ENCODE measurements around the gene CHRNA3. TPM values are rescaled to one million over a fixed set of nuclear protein-coding genes. Genes with fewer than 3 reads are reported as not detected.

Gene CHRNA3
- total and polyA plus RNA-seq, 3 donors from 2014 or later, result 3.1 to 5.7 (median 4.5) TPM

DNA sequence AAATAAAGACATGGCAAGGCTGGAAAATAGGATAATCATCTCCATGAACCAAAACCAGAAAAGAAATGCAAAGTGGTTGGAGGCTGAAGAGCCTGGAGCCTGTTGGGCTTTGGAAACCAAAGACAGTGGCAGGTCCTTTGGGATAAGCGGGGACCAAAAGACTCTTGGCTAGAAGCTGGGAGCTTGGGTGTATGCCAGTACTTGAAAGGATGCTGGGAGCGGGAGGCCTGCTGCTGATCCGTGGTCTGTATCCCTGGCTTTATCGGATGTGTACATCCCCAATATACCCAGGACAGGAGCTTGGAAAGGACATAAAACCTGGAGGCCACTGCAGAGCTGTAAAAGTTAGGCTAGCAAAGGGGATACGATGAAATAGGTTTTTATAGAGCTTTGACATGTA lies 21.5 kb upstream of the CHRNA3 start:
- Histone ChIP-seq H3K9me3 (no peaks in the 10 kb centered on the region), H3K4me1 (peaks cover 4% of the 10 kb centered on the region), H3K36me3 (ENCODE audit: low read depth, missing control alignments) (no peaks in the 10 kb centered on the region), H3K27ac (no peak overlapping the region), H3K4me3 (no peak overlapping the region), H3K27me3 (no peaks in the 10 kb centered on the region)
- intact Hi-C loops (cut with DNase I; ENCODE audit: low total_unique reads), result no loop called here
- no peak for DNase-seq
- 52 to 64% methylated on average over 5 of the region's 5 CpGs for WGBS, 2 donors
- TF ChIP-seq, protein P1, sequence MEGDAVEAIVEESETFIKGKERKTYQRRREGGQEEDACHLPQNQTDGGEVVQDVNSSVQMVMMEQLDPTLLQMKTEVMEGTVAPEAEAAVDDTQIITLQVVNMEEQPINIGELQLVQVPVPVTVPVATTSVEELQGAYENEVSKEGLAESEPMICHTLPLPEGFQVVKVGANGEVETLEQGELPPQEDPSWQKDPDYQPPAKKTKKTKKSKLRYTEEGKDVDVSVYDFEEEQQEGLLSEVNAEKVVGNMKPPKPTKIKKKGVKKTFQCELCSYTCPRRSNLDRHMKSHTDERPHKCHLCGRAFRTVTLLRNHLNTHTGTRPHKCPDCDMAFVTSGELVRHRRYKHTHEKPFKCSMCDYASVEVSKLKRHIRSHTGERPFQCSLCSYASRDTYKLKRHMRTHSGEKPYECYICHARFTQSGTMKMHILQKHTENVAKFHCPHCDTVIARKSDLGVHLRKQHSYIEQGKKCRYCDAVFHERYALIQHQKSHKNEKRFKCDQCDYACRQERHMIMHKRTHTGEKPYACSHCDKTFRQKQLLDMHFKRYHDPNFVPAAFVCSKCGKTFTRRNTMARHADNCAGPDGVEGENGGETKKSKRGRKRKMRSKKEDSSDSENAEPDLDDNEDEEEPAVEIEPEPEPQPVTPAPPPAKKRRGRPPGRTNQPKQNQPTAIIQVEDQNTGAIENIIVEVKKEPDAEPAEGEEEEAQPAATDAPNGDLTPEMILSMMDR (IDR thresholded peaks at IDR 0.05), result no peak
- no peak for TF ChIP-seq POLR2A (IDR thresholded peaks at IDR 0.05)

DNA sequence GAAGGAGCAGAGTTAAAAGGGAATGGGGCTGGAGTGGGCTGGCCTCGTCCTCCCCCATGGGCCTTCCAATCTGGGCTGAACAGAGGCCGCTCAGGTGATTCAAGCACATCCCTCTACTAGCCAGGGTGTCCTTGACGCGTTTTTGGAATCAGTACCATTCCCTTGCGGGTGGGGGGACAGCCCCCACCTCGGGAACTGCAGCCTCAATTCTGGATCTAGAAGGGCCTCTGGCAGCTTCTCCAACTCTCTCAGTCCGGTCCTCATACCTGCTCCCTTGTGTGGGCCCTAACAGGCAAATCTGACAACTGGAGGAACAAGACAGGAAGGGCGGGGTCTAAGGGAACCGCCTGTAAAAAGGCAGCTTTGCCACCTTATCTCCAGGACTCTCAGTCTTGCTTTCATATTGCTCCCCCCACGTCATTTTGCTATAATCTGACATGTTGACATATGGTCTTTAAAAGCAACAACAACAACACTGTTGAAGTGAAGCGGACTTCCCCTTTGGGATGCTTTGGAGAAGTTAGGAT lies 21.0 kb upstream of the CHRNA3 start:
- DNase-seq, result no peak
- no peaks in the 10 kb centered on the region for H3K9me3 ChIP-seq
- H3K27me3 ChIP-seq, result no peaks in the 10 kb centered on the region
- intact Hi-C loops (cut with DNase I; ENCODE audit: low total_unique reads), result no loop called here
- peaks cover 4% of the 10 kb centered on the region for H3K4me1 ChIP-seq
- H3K4me3 ChIP-seq, result no peak overlapping the region
- H3K27ac ChIP-seq, result no peak overlapping the region
- TF ChIP-seq, protein P1 (IDR thresholded peaks at IDR 0.05), result no peak
- no peak for TF ChIP-seq POLR2A (IDR thresholded peaks at IDR 0.05)
- WGBS, 2 donors, result 41 to 47% methylated on average over 9 to 11 of the region's 11 CpGs
- H3K36me3 ChIP-seq (ENCODE audit: low read depth, missing control alignments), result no peaks in the 10 kb centered on the region

DNA sequence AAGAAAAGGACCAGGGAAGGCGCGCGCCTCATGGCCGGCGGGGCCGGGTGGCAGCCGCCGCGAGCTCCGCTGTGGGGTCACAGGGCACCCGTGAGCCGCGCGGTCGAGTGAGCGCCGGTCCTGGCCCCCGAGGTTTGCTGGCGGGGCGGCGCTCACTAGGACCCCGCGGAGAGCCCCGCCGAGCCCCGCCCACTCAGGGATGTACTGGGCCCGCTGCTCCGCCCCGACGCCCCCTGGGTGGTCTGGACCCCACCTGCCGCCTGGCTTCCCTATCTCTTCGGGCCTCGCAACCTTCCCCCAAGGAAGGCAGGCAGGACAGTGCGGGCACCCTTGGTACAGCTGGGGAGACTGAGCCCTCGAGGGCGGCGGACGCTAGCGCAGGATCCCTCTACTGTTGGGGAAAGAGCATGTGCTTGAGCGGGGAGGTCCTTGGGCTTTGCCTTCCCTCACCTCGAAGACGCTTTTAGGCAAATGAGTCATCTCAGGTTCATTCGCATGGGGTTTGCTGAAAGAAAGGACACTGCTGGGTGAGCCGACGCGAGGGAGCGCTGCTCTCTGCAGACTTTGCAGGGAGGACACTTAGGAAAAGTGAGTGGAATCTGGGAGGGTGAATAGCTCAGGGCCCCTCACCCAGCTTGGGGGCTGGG lies 20.4 kb upstream of the CHRNA3 start, which contains the start of gene CHRNB4:
Gene CHRNB4, minus strand, starts transcription at position 109 of the 647 bp plus-strand sequence. Its CDS starts 77 bp downstream, at position 32.
- Histone ChIP-seq H3K9me3 (no peaks in the 10 kb centered on the region), H3K4me3 (peak within 1 kb of the TSS; percentile 37 to 62), H3K36me3 (ENCODE audit: low read depth, missing control alignments) (no peaks in the 10 kb centered on the region), H3K27me3 (no peaks in the 10 kb centered on the region), H3K4me1 (peaks cover 4% of the 10 kb centered on the region), H3K27ac (no peak within 1 kb of the TSS)
- peak; percentile 61 for DNase-seq
- TF ChIP-seq, protein P1 (IDR thresholded peaks at IDR 0.05), result no peak
- TF ChIP-seq POLR2A (IDR thresholded peaks at IDR 0.05), result no peak
- WGBS, 2 donors, result 19 to 26% methylated on average over 7 to 30 of the region's 47 CpGs
- intact Hi-C loops (cut with DNase I; ENCODE audit: low total_unique reads), result no loop called here

DNA sequence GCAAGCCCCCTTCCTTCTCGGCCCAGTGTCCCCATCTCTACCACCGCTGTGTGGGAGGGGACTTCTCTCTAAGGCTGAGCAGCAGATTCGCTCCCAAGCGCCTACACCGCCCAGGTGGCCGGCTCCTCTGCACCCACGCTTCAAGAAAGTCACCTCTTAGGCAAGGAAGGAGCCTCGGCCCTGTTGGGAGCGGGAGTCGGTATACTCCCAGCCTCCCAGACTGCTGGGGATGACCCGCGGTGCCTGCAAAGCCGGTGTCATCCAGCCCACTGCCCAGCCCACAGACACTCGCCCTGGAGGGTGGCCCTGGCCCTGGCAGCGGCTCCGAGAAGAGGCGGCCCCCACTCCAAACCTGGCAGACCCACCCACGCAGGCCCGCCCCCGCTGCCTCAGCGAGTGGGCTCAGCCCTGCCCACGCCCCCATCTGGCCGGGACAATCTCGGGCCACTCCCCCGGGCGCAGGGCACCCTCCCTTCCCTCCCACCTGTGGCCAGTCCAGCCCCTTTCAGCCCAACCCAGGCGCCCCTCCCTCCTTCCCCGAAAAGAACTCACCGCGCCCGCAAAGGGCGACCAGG lies 19.8 kb upstream of the CHRNA3 start:
- Histone ChIP-seq H3K9me3 (no peaks in the 10 kb centered on the region), H3K4me1 (peaks cover 4% of the 10 kb centered on the region), H3K27me3 (no peaks in the 10 kb centered on the region), H3K4me3 (peak overlapping the region; percentile 37 to 62), H3K36me3 (ENCODE audit: low read depth, missing control alignments) (no peaks in the 10 kb centered on the region), H3K27ac (no peak overlapping the region)
- WGBS, 2 donors, result 7 to 13% methylated on average over 18 to 27 of the region's 32 CpGs
- DNase-seq, result no peak
- TF ChIP-seq POLR2A (IDR thresholded peaks at IDR 0.05), result no peak
- intact Hi-C loops (cut with DNase I; ENCODE audit: low total_unique reads), result no loop called here

DNA sequence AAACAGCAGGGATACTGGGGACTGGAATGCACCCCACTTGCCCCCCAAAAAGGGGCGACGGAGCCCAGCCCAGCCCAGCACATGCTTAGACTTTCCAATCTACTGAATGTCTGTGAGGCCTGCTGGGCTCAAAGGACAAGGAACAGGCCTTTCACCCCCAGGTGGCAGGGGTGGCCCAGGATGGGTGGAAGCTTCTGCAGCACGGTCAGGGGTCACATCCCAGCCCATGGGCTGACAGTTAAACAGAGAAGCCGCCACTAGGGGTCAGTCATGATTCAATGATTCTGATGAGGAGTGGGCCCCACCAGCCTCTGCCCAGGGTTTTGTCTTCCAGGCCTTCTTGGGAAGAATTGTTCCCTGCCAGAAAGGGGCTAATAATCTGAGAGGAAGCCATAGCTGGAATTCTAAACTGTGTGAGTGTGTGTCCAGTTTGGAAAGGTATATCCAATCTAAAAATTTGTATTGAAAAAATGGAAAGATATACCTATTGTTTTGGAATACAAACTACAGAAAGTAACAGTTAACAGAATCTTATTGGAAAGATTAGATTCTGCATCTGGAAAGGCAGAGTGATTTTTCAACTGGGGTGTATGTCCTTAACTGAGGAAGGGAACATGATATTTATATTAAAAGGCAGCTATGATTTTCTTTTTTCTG lies 18.0 kb upstream of the CHRNA3 start:
- H3K36me3 ChIP-seq (ENCODE audit: low read depth, missing control alignments), result no peaks in the 10 kb centered on the region
- peaks cover 4% of the 10 kb centered on the region for H3K4me1 ChIP-seq
- DNase-seq, result peak; percentile 79
- H3K27ac ChIP-seq, result no peak overlapping the region
- H3K9me3 ChIP-seq, result no peaks in the 10 kb centered on the region
- WGBS, 2 donors, result 58 to 70% methylated on average over 4 of the region's 4 CpGs
- TF ChIP-seq POLR2A (IDR thresholded peaks at IDR 0.05), result no peak
- TF ChIP-seq, protein P1 (IDR thresholded peaks at IDR 0.05), result peak; percentile 29 to 69 (median 32)
- H3K27me3 ChIP-seq, result no peaks in the 10 kb centered on the region
- intact Hi-C loops (cut with DNase I; ENCODE audit: low total_unique reads), result no loop called here
- no peak overlapping the region for H3K4me3 ChIP-seq
